Keratinocyte (primary cell): ENCODE measurements around the gene PTPRF. TPM values are rescaled to one million over a fixed set of nuclear protein-coding genes. Genes with fewer than 3 reads are reported as not detected.

ENCODE experiments used
- DNase-seq: peaks from one replicate; pipeline ENCODE4 v3.0.0-alpha.2; 2011; ENCODE audit warnings: low read depth, missing footprints, low spot score
- FAIRE-seq: peaks from 2 replicates; lab custom pipeline; 2011; peaks lifted over from hg19 to GRCh38; lab: Jason Lieb, UNC
- H2AFZ ChIP-seq: 2 replicates; pipeline ENCODE4 v1.6.0; 2012; ENCODE audit warnings: low read length, control low read depth, inconsistent platforms; ENCODE audit not compliant: control insufficient read depth
- H3K27ac ChIP-seq: 2 replicates; pipeline ENCODE4 v1.5.1; 2011; ENCODE audit warnings: low read length; ENCODE audit not compliant: control insufficient read depth, insufficient read depth
- H3K27me3 ChIP-seq: 3 replicates; pipeline ENCODE4 v1.6.0; 2011; ENCODE audit warnings: low read length; ENCODE audit not compliant: control insufficient read depth, insufficient read depth; ENCODE audit errors: extremely low read depth
- H3K36me3 ChIP-seq, 2 experiments: 2 replicates in 1 of 2; 3 replicates in 1 of 2; pipeline ENCODE4 v1.5.1; 2011; ENCODE audit warnings: low read length in 2 of 2, mild to moderate bottlenecking in 1 of 2; ENCODE audit not compliant: control insufficient read depth in 2 of 2, insufficient read depth in 2 of 2; ENCODE audit errors: extremely low read depth in 1 of 2
- H3K4me1 ChIP-seq: 3 replicates; pipeline ENCODE4 v1.5.1; 2011; ENCODE audit warnings: low read length; ENCODE audit not compliant: control insufficient read depth, insufficient read depth; ENCODE audit errors: extremely low read depth
- H3K4me2 ChIP-seq: 3 replicates; pipeline ENCODE4 v1.6.0; 2011; ENCODE audit warnings: low read depth, low read length; ENCODE audit not compliant: control insufficient read depth, insufficient read depth; ENCODE audit errors: extremely low read depth
- H3K4me3 ChIP-seq, 3 experiments: fragments of 200-600 bp in 1 of 3; sonication (generic) in 1 of 3; 2 replicates in 2 of 3; 3 replicates in 1 of 3; pipeline ENCODE4 v1.5.1; 2011 to 2016; ENCODE audit warnings: low read length in 3 of 3, mild to moderate bottlenecking in 3 of 3, control low read depth in 2 of 3, inconsistent platforms in 1 of 3, low read depth in 1 of 3, mixed read lengths in 1 of 3, mixed run types in 1 of 3, moderate library complexity in 1 of 3; ENCODE audit not compliant: control insufficient read depth in 2 of 3, insufficient read depth in 2 of 3; ENCODE audit errors: extremely low read depth in 1 of 3
- H3K79me2 ChIP-seq: 2 replicates; pipeline ENCODE4 v1.6.0; 2012; ENCODE audit warnings: low read length; ENCODE audit not compliant: control insufficient read depth, insufficient read depth
- H3K9ac ChIP-seq: 3 replicates; pipeline ENCODE4 v1.6.0; 2011; ENCODE audit warnings: low read length; ENCODE audit not compliant: control insufficient read depth, insufficient read depth; ENCODE audit errors: extremely low read depth
- H3K9me1 ChIP-seq: 3 replicates; pipeline ENCODE4 v1.6.0; 2011; ENCODE audit warnings: low read length; ENCODE audit not compliant: control insufficient read depth, insufficient read depth; ENCODE audit errors: extremely low read depth
- H3K9me3 ChIP-seq: 2 replicates; pipeline ENCODE4 v1.5.1; 2012; ENCODE audit warnings: low read depth, low read length; ENCODE audit not compliant: control insufficient read depth
- H4K20me1 ChIP-seq: 3 replicates; pipeline ENCODE4 v1.6.0; 2011; ENCODE audit warnings: low read length; ENCODE audit not compliant: control insufficient read depth, insufficient read depth; ENCODE audit errors: extremely low read depth
- EZH2 ChIP-seq: IDR thresholded peaks from one replicate; pipeline ENCODE4 v1.6.1; 2012; ENCODE audit warnings: inconsistent platforms, mild to moderate bottlenecking, low read length, moderate library complexity
- dilution Hi-C: fragments of 300-500 bp; cut with MboI; formaldehyde crosslinking; loops from one replicate; pipeline ENCODE4 v1.7.0; 2020; ENCODE audit warnings: low sequenced_read_pairs; ENCODE audit not compliant: extremely low pct_ligation_motif_present
- polyA plus RNA-seq, 5 experiments: library from polyadenylated mRNA; depleted of rRNA in 3 of 5; stranded (reverse) in 3 of 5; stranded (forward) in 1 of 5; unstranded in 1 of 5; fragments of >200 nt; gene quantifications; 1 replicate in 1 of 5; 2 replicates in 3 of 5; 3 replicates in 1 of 5; pipeline versions ENCODE4 v1.2.1 to v1.2.3, GENCODE V29; 2011 to 2012; ENCODE audit warnings: missing spikeins in 2 of 5, low read depth in 1 of 5, low replicate concordance in 1 of 5
- TF ChIP-seq, protein P1 (sequence below), 3 experiments: IDR thresholded peaks in 1 of 3; conservative IDR thresholded peaks in 1 of 3; optimal IDR thresholded peaks in 1 of 3; 2 replicates in 2 of 3; 3 replicates in 1 of 3; pipeline versions ENCODE3 to v1.5.1; 2011; ENCODE audit warnings: low read length in 3 of 3, mild to moderate bottlenecking in 3 of 3, moderate library complexity in 2 of 3, control low read depth in 1 of 3, inconsistent platforms in 1 of 3; ENCODE audit not compliant: insufficient read depth in 2 of 3; ENCODE audit errors: extremely low read depth in 1 of 3

PTPRF gene
- polyA plus RNA-seq, 1 donor (not counting 4 experiments of a cell fraction or from before 2014, with no cell fraction given): 161 TPM

DNA sequence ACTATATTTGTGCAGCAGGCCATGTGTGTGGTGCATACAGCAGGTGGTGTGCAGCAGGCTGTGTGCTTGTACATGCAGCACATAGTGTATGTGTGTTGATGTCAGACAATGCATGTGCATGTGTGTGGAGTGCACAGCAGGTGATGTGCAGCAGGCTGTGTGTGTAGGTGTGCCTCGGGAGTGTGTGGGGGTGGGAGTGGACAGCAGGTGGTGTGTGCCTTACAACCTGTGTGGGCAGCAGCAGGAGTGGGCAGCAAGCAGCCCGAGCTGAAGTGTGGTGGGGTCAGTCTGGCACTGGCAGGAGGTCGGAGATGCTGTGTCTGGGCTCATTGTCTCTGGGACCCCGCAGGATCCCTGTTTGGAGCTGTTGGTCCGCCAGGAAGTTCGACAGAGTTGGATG lies 29.6 kb downstream of the PTPRF start:
- no peak overlapping the region for H3K9ac ChIP-seq
- H3K4me3 ChIP-seq: no peak overlapping the region
- no peak overlapping the region for H3K27ac ChIP-seq
- no peak overlapping the region for H3K4me2 ChIP-seq
- DNase-seq (no peak), FAIRE-seq (no peak)
- peaks cover 4% of the 10 kb centered on the region for H3K9me1 ChIP-seq
- dilution Hi-C loops: no loop called here
- no peaks in the 10 kb centered on the region for H3K9me3 ChIP-seq
- no peak overlapping the region for H2AFZ ChIP-seq
- H3K36me3 ChIP-seq: peaks cover 29 to 55% of the 10 kb centered on the region in 2 experiments
- H3K79me2 ChIP-seq: peaks cover 65% of the 10 kb centered on the region
- H3K4me1 ChIP-seq: peaks cover 25% of the 10 kb centered on the region
- no peak for TF ChIP-seq EZH2
- H4K20me1 ChIP-seq: peaks cover 24% of the 10 kb centered on the region
- H3K27me3 ChIP-seq: no peaks in the 10 kb centered on the region

DNA sequence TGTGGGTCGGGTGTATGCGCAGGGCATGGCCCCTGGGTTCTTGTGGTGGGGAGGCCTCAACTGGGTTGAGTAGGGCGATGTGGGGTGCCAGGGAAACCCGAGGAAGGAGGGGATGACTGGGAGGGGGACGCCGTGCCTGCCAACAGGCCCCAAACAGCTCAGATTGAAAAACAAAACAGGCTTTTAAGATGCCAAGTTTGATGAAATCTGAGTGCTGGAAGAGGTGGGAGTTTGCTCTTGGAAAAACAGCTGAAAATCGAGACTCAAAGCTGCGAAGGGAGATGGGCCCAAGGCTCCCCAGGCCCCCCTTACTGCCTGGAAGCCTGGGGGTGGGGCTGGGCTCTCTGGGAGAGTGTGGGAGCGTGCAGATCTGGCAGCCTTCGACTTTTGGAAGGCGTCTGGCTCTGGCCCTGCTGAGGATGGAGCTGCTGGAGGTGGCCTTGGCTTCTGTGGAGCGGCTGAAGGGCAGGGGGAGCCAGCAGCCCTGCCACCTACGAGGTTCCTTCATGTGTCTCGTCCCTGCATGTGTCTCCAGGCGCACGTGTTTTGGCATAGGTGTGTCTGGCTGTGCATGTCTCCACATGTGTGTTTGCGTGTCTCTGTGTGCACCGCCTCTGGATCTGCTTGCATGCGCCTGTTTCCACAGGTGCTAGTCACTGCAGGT lies 33.3 kb downstream of the PTPRF start:
- peak; percentile 67 for FAIRE-seq
- Histone ChIP-seq H4K20me1 (peaks cover 21% of the 10 kb centered on the region), H3K4me3 (no peak overlapping the region), H2AFZ (no peak overlapping the region), H3K4me1 (peaks cover 25% of the 10 kb centered on the region), H3K4me2 (no peak overlapping the region), H3K36me3 (peaks cover 31 to 48% of the 10 kb centered on the region in 2 experiments), H3K79me2 (peaks cover 54% of the 10 kb centered on the region), H3K27ac (peak overlapping the region; percentile 73), H3K27me3 (no peaks in the 10 kb centered on the region), H3K9ac (peak overlapping the region; percentile 50), H3K9me3 (no peaks in the 10 kb centered on the region), H3K9me1 (peaks cover 4% of the 10 kb centered on the region)
- dilution Hi-C loops: no loop called here
- no peak for TF ChIP-seq EZH2
- TF ChIP-seq, protein P1, sequence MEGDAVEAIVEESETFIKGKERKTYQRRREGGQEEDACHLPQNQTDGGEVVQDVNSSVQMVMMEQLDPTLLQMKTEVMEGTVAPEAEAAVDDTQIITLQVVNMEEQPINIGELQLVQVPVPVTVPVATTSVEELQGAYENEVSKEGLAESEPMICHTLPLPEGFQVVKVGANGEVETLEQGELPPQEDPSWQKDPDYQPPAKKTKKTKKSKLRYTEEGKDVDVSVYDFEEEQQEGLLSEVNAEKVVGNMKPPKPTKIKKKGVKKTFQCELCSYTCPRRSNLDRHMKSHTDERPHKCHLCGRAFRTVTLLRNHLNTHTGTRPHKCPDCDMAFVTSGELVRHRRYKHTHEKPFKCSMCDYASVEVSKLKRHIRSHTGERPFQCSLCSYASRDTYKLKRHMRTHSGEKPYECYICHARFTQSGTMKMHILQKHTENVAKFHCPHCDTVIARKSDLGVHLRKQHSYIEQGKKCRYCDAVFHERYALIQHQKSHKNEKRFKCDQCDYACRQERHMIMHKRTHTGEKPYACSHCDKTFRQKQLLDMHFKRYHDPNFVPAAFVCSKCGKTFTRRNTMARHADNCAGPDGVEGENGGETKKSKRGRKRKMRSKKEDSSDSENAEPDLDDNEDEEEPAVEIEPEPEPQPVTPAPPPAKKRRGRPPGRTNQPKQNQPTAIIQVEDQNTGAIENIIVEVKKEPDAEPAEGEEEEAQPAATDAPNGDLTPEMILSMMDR (optimal IDR thresholded peaks at IDR 0.05 in 1 of 3, IDR thresholded peaks at IDR 0.05 in 1 of 3, conservative IDR thresholded peaks at IDR 0.05 in 1 of 3; ENCODE audit: extremely low read depth in 1 of 3, insufficient read depth in 2 of 3, low read length in 3 of 3): no peak
- peak; percentile 58 for DNase-seq
